ENCODE measurements around the gene S1PR2. TPM values are rescaled to one million over a fixed set of nuclear protein-coding genes. Genes with fewer than 3 reads are reported as not detected.

S1PR2 gene
- total and polyA plus RNA-seq, 9 of the 15 experiments (the other 6 are each of a cell fraction or from before 2014, with no cell fraction given) = 1.5 to 3.9 (median 2.0) TPM

GRCh38 chr19:10269333-10270179 lies 38.4 kb upstream of the S1PR2 start (continued):
- TF ChIP-seq ID3 (CRISPR knock-in tag; IDR thresholded peaks at IDR 0.05) = no peak
- no peak for TF ChIP-seq ID3 (tag; IDR thresholded peaks at IDR 0.05)
- no peak for TF ChIP-seq KAT2B (IDR thresholded peaks at IDR 0.05; ENCODE audit: low read depth, low read length)
- no peak for TF ChIP-seq GATA2 (CRISPR knock-in tag; IDR thresholded peaks at IDR 0.05)
- peak; percentile 43; the same call in 1 of the 2 replicates for TF ChIP-seq BHLHE40 (IDR thresholded peaks at IDR 0.05; ENCODE audit: low read length)
- TF ChIP-seq GABPB1 (CRISPR knock-in tag; IDR thresholded peaks at IDR 0.05) = peak; percentile 55; the same call in 1 of the 2 replicates
- TF ChIP-seq CHD2 (IDR thresholded peaks at IDR 0.05; ENCODE audit: low read depth, low read length) = no peak
- 0 out of 2 replicates have a peak, but pooled peaks have one; percentile 6 for TF ChIP-seq HCFC1 (IDR thresholded peaks at IDR 0.05; ENCODE audit: low read depth, low read length)
- no peak for TF ChIP-seq TRIM24 (IDR thresholded peaks at IDR 0.05)
- TF ChIP-seq, protein P1, sequence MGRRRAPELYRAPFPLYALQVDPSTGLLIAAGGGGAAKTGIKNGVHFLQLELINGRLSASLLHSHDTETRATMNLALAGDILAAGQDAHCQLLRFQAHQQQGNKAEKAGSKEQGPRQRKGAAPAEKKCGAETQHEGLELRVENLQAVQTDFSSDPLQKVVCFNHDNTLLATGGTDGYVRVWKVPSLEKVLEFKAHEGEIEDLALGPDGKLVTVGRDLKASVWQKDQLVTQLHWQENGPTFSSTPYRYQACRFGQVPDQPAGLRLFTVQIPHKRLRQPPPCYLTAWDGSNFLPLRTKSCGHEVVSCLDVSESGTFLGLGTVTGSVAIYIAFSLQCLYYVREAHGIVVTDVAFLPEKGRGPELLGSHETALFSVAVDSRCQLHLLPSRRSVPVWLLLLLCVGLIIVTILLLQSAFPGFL (CRISPR knock-in tag; IDR thresholded peaks at IDR 0.05) = 0 out of 2 replicates have a peak, but pooled peaks have one; percentile 15
- TF ChIP-seq RBFOX2 (IDR thresholded peaks at IDR 0.05; ENCODE audit: low read depth, low read length) = peak; percentile 50
- peak; percentile 100 for TF ChIP-seq ZKSCAN1 (IDR thresholded peaks at IDR 0.05; ENCODE audit: low read depth, low read length)
- peak; percentile 32; the same call in 1 of the 2 replicates for TF ChIP-seq KLF16 (IDR thresholded peaks at IDR 0.05)
- no peak for TF ChIP-seq NFE2L1 (tag; IDR thresholded peaks at IDR 0.05; ENCODE audit: borderline replicate concordance, low read depth)
- TF ChIP-seq ZC3H8 (IDR thresholded peaks at IDR 0.05) = no peak
- TF ChIP-seq NRF1 (conservative IDR thresholded peaks at IDR 0.05 in 1 of 2, IDR thresholded peaks at IDR 0.05 in 1 of 2) = peak; percentile 19 to 40; a peak in 2 of 4 replicates
- no peak for TF ChIP-seq PRDM10 (IDR thresholded peaks at IDR 0.05; ENCODE audit: partially characterized antibody)
- no peak for TF ChIP-seq PML (IDR thresholded peaks at IDR 0.05; ENCODE audit: low read length)
- TF ChIP-seq CREB1 (IDR thresholded peaks at IDR 0.05) = no peak
- peak; percentile 38; the same call in 1 of the 2 replicates for TF ChIP-seq CREB1 (CRISPR knock-in tag; IDR thresholded peaks at IDR 0.05)
- TF ChIP-seq ZNF274 (IDR thresholded peaks at IDR 0.05; ENCODE audit: borderline replicate concordance, low read depth, low read length) = no peak
- TF ChIP-seq XRCC5 (IDR thresholded peaks at IDR 0.05; ENCODE audit: low read depth, low read length) = peak; percentile 74; the same call in 1 of the 2 replicates

Measured in K562 (cell line).